Measurements from ENCODE around the gene SEMA4G. TPM values are rescaled to one million over a fixed set of nuclear protein-coding genes. Genes with fewer than 3 reads are reported as not detected.

The SEMA4G gene
- total RNA-seq, 1 experiment from 2014 or later: 8.5 TPM

DNA sequence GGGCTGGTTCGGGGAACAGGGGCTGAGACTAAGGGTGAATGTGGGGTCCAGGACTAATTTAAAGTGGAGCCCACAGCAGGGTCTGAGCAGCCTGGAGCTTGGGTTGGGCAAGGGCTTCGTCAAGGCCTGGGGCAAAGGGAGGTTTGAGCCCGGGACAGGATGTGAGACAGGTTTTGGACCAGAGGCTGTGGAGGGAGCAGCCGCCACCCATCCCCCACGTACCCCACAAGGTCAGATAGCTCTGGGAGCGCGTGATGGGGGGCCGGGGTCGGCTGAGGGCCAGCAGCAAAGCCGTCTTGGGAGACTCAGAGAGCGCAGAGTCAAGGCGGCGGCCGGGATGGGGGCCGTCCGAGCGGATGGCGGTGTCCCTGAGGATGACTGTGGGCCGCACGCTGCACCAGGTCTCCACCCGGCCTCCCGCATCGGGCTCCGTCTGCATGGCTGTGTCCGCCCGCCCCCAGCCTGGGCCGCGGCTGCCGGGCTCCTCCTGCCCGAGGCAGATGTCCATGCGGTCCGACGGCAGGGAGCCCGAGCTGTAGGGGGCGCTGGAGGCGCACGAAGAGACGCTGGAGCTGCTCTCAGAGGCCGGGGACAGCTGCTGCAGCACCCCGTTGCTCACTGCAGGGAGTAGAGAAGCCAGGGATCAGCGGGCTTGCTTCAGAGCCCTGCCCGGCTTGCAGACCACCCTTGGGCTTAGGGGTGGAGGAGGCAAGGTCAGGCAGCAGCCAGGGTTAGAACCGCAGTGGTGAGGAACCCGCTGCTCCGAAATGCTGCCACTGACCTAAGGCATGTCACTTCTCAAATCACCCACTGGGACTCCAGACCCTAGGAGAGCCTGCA, 49.5 kb downstream of the SEMA4G start:
- H2AK5ac ChIP-seq (ENCODE audit: insufficient read length, low read length): no peak overlapping the region
- H3K27ac Mint-ChIP-seq: no peak overlapping the region
- H3K9me3 Mint-ChIP-seq: no peaks in the 10 kb centered on the region; a peak in 1 of 5 replicates
- H3K9ac ChIP-seq (ENCODE audit: extremely low read depth, insufficient read length, low read length): no peak overlapping the region
- no peak overlapping the region for H3K18ac ChIP-seq (ENCODE audit: insufficient read length, low read depth, low read length)
- no peak overlapping the region for H2BK20ac ChIP-seq (ENCODE audit: low read depth, low read length, poor library complexity, severe bottlenecking)
- no peak overlapping the region for H2BK5ac ChIP-seq (ENCODE audit: insufficient read length, low read length)
- peaks cover 13 to 25% of the 10 kb centered on the region in 2 experiments for H3K4me1 Mint-ChIP-seq
- H4K5ac ChIP-seq (ENCODE audit: insufficient read length, low read depth, low read length): no peak overlapping the region
- H3K4me1 ChIP-seq (ENCODE audit: insufficient read depth, low read length): no peaks in the 10 kb centered on the region
- no peak overlapping the region for H3T11ph ChIP-seq (ENCODE audit: low read length)
- H3K23me2 ChIP-seq (ENCODE audit: insufficient read length, low read depth, low read length, poor library complexity, severe bottlenecking): peaks cover 10% of the 10 kb centered on the region
- H4K91ac ChIP-seq (ENCODE audit: insufficient read length, low read depth, low read length): no peak overlapping the region
- H4K8ac ChIP-seq (replicated peaks; ENCODE audit: insufficient read length, low read depth, low read length): no peak overlapping the region
- H2AFZ ChIP-seq (ENCODE audit: low read length): no peak overlapping the region
- H3K36me3 Mint-ChIP-seq (ENCODE audit: insufficient read depth in 1 of 3, low read depth in 3 of 3): no peaks in the 10 kb centered on the region
- H2BK15ac ChIP-seq (ENCODE audit: low read depth, low read length): no peak overlapping the region
- H3K27me3 ChIP-seq (ENCODE audit: insufficient read depth, low read length): peaks cover 17% of the 10 kb centered on the region; the same call in 1 of the 2 replicates
- no peaks in the 10 kb centered on the region for H3K9me3 ChIP-seq (ENCODE audit: control insufficient read depth, low read depth, low read length)
- H3K27ac ChIP-seq (ENCODE audit: insufficient read length, low read depth, low read length): no peak overlapping the region
- no peak overlapping the region for H2BK120ac ChIP-seq (ENCODE audit: low read depth, low read length, poor library complexity, severe bottlenecking)
- H3K4ac ChIP-seq (ENCODE audit: low read depth, low read length): no peak overlapping the region
- peak overlapping the region; percentile 61 for H3K4me2 ChIP-seq (ENCODE audit: insufficient read depth, insufficient read length, low read length)
- H3K23ac ChIP-seq (ENCODE audit: insufficient read length, low read depth, low read length): no peak overlapping the region
- no peaks in the 10 kb centered on the region for H3K79me2 ChIP-seq (ENCODE audit: insufficient read depth, low read length)
- no peaks in the 10 kb centered on the region for H4K20me1 ChIP-seq (ENCODE audit: control insufficient read depth, insufficient read depth, insufficient read length)
- no peaks in the 10 kb centered on the region for H3K79me1 ChIP-seq (ENCODE audit: insufficient read depth, low read depth, low read length, poor library complexity, severe bottlenecking)
- H3K14ac ChIP-seq (ENCODE audit: insufficient read depth, low read length): no peak overlapping the region
- H3K27me3 Mint-ChIP-seq (ENCODE audit: low read depth): peaks cover 80% of the 10 kb centered on the region
- DNase-seq: peak; percentile 91
- H3K4me3 Mint-ChIP-seq: peak overlapping the region; percentile 48 to 72
- H3K56ac ChIP-seq (ENCODE audit: insufficient read length, low read depth, low read length): no peak overlapping the region
- TF ChIP-seq, protein P1, sequence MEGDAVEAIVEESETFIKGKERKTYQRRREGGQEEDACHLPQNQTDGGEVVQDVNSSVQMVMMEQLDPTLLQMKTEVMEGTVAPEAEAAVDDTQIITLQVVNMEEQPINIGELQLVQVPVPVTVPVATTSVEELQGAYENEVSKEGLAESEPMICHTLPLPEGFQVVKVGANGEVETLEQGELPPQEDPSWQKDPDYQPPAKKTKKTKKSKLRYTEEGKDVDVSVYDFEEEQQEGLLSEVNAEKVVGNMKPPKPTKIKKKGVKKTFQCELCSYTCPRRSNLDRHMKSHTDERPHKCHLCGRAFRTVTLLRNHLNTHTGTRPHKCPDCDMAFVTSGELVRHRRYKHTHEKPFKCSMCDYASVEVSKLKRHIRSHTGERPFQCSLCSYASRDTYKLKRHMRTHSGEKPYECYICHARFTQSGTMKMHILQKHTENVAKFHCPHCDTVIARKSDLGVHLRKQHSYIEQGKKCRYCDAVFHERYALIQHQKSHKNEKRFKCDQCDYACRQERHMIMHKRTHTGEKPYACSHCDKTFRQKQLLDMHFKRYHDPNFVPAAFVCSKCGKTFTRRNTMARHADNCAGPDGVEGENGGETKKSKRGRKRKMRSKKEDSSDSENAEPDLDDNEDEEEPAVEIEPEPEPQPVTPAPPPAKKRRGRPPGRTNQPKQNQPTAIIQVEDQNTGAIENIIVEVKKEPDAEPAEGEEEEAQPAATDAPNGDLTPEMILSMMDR (conservative IDR thresholded peaks at IDR 0.05): peak; percentile 94
- no peak overlapping the region for H2BK12ac ChIP-seq (ENCODE audit: insufficient read length, low read depth, low read length)
- WGBS (ENCODE audit: extremely low coverage, insufficient read length, low lambda C conversion rate): no CpG with 5 or more reads among the region's 45 CpGs

Small RNA genes within 50 kb of the gene (microRNA-seq; reads per million reads assigned to microRNA genes)
- not detected for gene MIR608 (ENCODE audit: borderline microRNAs expressed)

Other genes with a start within 250 kb of the SEMA4G start
- not detected in 2 replicates for gene PAX2, start 223.9 kb upstream of the SEMA4G start, total RNA-seq (2021)
- 20.9 and 23.1 TPM in 2 replicates for gene SLF2, start 56.5 kb upstream of the SEMA4G start, total RNA-seq (2021)
- gene MRPL43, start 18.0 kb downstream of the SEMA4G start, total RNA-seq (2021): 70.3 and 71.0 TPM in 2 replicates
- gene TWNK, start 18.0 kb downstream of the SEMA4G start, total RNA-seq (2021): 38.7 and 41.7 TPM in 2 replicates
- gene LZTS2, start 30.3 kb downstream of the SEMA4G start, total RNA-seq (2021): 69.1 and 71.3 TPM in 2 replicates
- gene PDZD7, start 61.6 kb downstream of the SEMA4G start, total RNA-seq (2021): 1.7 and 2.0 TPM in 2 replicates
- gene SFXN3, start 61.7 kb downstream of the SEMA4G start, total RNA-seq (2021): 2.8 and 3.4 TPM in 2 replicates
- 2.9 and 3.6 TPM in 2 replicates for gene KAZALD1, start 92.5 kb downstream of the SEMA4G start, total RNA-seq (2021)
- not detected in 2 replicates for gene TLX1, start 161.8 kb downstream of the SEMA4G start, total RNA-seq (2021)